CD4-positive, alpha-beta memory T cell (primary cell): ENCODE data around the gene ATP13A1. TPM values are rescaled to one million over a fixed set of nuclear protein-coding genes. Genes with fewer than 3 reads are reported as not detected.

Source experiments
- CTCF ChIA-PET: fragments of 350-600 bp; sonication (Branson Sonifier 250); formaldehyde crosslinking; loops from one replicate; lab custom pipeline; 2021; ENCODE audit warnings: inconsistent platforms; ENCODE audit not compliant: partially characterized antibody; lab: Charles Lee
- POLR2A ChIA-PET: fragments of 350-600 bp; sonication (Branson Sonifier 250); formaldehyde crosslinking; loops from one replicate; lab custom pipeline; 2021; ENCODE audit not compliant: partially characterized antibody; lab: Charles Lee
- DNase-seq, 5 donors: peaks; one replicate each; pipeline versions ENCODE4 v3.0.0 to v3.0.0-alpha.2; 2020 to 2022; ENCODE audit warnings: mixed read lengths in 1 of 5
- H3K27ac ChIP-seq: one replicate; pipeline ENCODE4 v1.7.0; 2013; ENCODE audit warnings: low read depth, low read length
- H3K27me3 ChIP-seq: 2 replicates; pipeline ENCODE4 v1.7.0; 2013; ENCODE audit warnings: mild to moderate bottlenecking, low read length, moderate library complexity; ENCODE audit not compliant: insufficient read depth
- H3K36me3 ChIP-seq: 2 replicates; pipeline ENCODE4 v1.7.0; 2013; ENCODE audit warnings: mild to moderate bottlenecking, low read length, moderate library complexity; ENCODE audit not compliant: insufficient read depth
- H3K4me1 ChIP-seq: 2 replicates; pipeline ENCODE4 v1.7.0; 2013; ENCODE audit warnings: mild to moderate bottlenecking, low read length, moderate library complexity; ENCODE audit not compliant: insufficient read depth
- H3K4me3 ChIP-seq, 2 donors: one replicate each; pipeline ENCODE4 v1.7.0; 2013; ENCODE audit warnings: low read length in 2 of 2, mild to moderate bottlenecking in 1 of 2
- H3K9me3 ChIP-seq, 2 donors: one replicate each; pipeline ENCODE4 v1.7.0; 2013; ENCODE audit warnings: low read length in 2 of 2, control low read depth in 1 of 2; ENCODE audit not compliant: control insufficient read depth in 1 of 2
- H3K27ac Mint-ChIP-seq, 7 donors: one replicate each; pipeline ENCODE4 v1.8.0; 2020 to 2021; ENCODE audit warnings: mixed read lengths in 7 of 7, mild to moderate bottlenecking in 6 of 7, inconsistent platforms in 3 of 7, moderate library complexity in 3 of 7
- H3K27me3 Mint-ChIP-seq, 2 donors: one replicate each; pipeline ENCODE4 v1.8.0; 2020 to 2021; ENCODE audit warnings: mixed read lengths in 2 of 2
- H3K36me3 Mint-ChIP-seq, 2 donors: one replicate each; pipeline ENCODE4 v1.8.0; 2020 to 2021; ENCODE audit warnings: mixed read lengths in 2 of 2, inconsistent platforms in 1 of 2, mild to moderate bottlenecking in 1 of 2
- H3K4me1 Mint-ChIP-seq, 4 donors: one replicate each; pipeline ENCODE4 v1.8.0; 2020 to 2021; ENCODE audit warnings: mixed read lengths in 4 of 4, mild to moderate bottlenecking in 1 of 4
- H3K4me3 Mint-ChIP-seq, 8 donors: one replicate each; pipeline ENCODE4 v1.8.0; 2020 to 2021; ENCODE audit warnings: mixed read lengths in 8 of 8, mild to moderate bottlenecking in 7 of 8, moderate library complexity in 6 of 8, inconsistent platforms in 3 of 8
- H3K9me3 Mint-ChIP-seq, 8 donors: one replicate each; pipeline ENCODE4 v1.8.0; 2020 to 2021; ENCODE audit warnings: mixed read lengths in 8 of 8, mild to moderate bottlenecking in 5 of 8, inconsistent platforms in 3 of 8, moderate library complexity in 1 of 8
- intact Hi-C: fragments of 100-400 bp; cut with micrococcal nuclease; formaldehyde crosslinking; loops from one replicate; pipeline ENCODE4 v1.15.1; 2023
- polyA plus RNA-seq, 2 donors: library from polyadenylated mRNA; unstranded; fragments of 300-500 nt; fragmentation: Illumina TruSeq; gene quantifications; one replicate each; pipeline ENCODE4 v1.2.3, GENCODE V29; 2021
- total RNA-seq, 2 experiments: library from RNA; stranded (reverse); gene quantifications; one replicate each; pipeline ENCODE4 v1.2.3, GENCODE V29; 2021

Gene ATP13A1
- total and polyA plus RNA-seq, 4 experiments from 2014 or later = 21.3 to 139 (median 95.9) TPM

DNA sequence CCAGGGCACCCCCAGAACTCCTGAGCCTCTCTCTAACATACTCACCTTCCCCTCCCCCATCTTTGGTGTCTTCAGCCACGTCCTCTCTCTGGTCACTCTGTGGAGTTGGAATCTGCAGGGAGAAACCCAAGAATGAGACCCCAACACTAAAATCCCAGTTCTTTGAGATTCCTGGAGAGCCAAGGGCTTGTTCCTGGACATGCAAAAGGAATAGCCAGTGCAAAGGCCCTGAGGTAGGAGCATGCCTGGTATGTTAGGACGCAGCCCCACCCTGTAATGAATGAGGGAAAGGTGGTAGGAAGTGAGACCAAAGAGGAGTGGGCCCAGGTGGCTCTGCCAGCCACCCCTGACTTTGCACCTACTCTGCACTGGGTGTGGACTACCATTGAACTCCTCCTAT lies 33.0 kb downstream of the ATP13A1 start:
- Mint-ChIP-seq H3K9me3 (peaks cover 0 to 2% (median 0%) of the 10 kb centered on the region in 8 donors), H3K27me3 (no peaks in the 10 kb centered on the region), H3K36me3 (peaks cover 23 to 56% of the 10 kb centered on the region in 2 donors), H3K27ac (peak overlapping the region in 4 of 7 donors; percentile 37 to 94 (median 50)), H3K4me1 (peaks cover 21 to 43% (median 33%) of the 10 kb centered on the region in 4 donors), H3K4me3 (no peak overlapping the region)
- no peak overlapping the region for H3K4me3 ChIP-seq
- H3K36me3 ChIP-seq = peaks cover 32% of the 10 kb centered on the region
- peaks cover 28% of the 10 kb centered on the region for H3K4me1 ChIP-seq
- POLR2A ChIA-PET = interaction anchor here (1.3 to 6.0 kb wide), 2 partner anchors 30 to 33 kb away, joined by 8 to 75 read pairs; partner anchors contain the start of gene ATP13A1
- peak in 1 of 5 donors; percentile 39 for DNase-seq
- CTCF ChIA-PET = no interaction called here
- H3K27me3 ChIP-seq = no peaks in the 10 kb centered on the region
- intact Hi-C loops = loop anchor here (5.0 kb wide), 1 partner anchor 33 kb away; no protein-coding TSS in a partner anchor
- no peaks in the 10 kb centered on the region for H3K9me3 ChIP-seq
- H3K27ac ChIP-seq = no peak overlapping the region

DNA sequence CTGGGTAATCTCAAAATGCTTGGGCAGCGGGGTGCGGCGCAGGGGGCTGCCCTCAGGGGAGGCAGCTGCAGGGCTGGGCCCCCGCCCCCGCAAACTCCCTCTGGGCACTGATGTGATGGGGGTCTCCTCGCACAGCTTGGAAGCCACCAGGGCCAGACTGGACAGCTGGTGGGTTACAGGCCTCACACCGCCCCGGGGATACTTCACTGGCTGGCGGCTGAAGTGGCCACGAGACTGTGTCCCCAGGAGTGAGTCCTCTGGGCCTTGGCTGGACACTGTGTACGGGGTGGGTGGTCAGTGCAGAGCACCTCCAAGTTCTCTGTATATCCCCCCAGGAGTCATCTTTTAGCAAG lies 33.4 kb downstream of the ATP13A1 start:
- DNase-seq = peak in 1 of 5 donors; percentile 16
- Mint-ChIP-seq H3K36me3 (peaks cover 23 to 54% of the 10 kb centered on the region in 2 donors), H3K27me3 (no peaks in the 10 kb centered on the region), H3K27ac (peak overlapping the region in 3 of 7 donors; percentile 23 to 94 (median 37)), H3K4me3 (peak overlapping the region in 1 of 8 donors; percentile 47), H3K4me1 (peaks cover 21 to 39% (median 32%) of the 10 kb centered on the region in 4 donors), H3K9me3 (peaks cover 0 to 2% (median 0%) of the 10 kb centered on the region in 8 donors)
- Histone ChIP-seq H3K27me3 (no peaks in the 10 kb centered on the region), H3K4me3 (no peak overlapping the region), H3K36me3 (peaks cover 28% of the 10 kb centered on the region), H3K9me3 (no peaks in the 10 kb centered on the region), H3K4me1 (peaks cover 24% of the 10 kb centered on the region), H3K27ac (no peak overlapping the region)
- ChIA-PET POLR2A (interaction anchor here (2.1 to 6.0 kb wide), 2 partner anchors 14 to 30 kb away, joined by 7 to 75 read pairs; partner anchors contain the start of gene GMIP), CTCF (no interaction called here)
- intact Hi-C loops = loop anchor here (5.0 kb wide), 1 partner anchor 33 kb away; no protein-coding TSS in a partner anchor

DNA sequence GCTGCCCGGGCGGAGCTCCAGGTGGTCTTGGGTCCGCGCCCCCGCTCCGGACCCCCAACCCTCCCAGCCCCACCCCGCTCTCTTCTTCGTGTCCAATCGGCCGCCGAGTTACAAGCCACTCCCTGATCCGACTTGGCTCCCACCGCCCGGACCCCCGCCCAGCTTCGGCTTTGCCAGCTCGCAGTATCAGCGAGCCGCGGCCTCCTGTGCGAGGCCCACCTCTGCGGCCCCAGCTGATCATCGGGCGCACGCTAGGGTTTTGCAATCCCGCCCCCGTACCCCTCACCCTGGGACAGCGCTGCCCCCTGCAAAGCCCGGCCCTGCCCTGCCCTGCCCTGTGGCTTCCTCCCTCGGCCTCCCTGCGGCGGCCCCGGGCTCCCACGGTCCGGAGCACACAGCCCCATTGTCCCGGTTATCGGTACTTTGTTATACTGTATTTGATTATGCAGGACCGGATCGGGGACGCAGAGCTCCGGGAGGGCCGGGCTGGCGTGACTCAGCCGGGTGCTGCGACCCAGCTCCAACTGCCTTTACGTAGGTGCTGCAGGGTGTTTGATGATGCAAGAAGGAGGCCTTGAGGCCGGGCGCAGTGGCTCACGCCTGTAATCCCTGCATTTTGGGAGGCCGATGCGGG lies 34.9 kb downstream of the ATP13A1 start:
- H3K4me3 ChIP-seq = no peak overlapping the region
- peaks cover 22% of the 10 kb centered on the region for H3K4me1 ChIP-seq
- Mint-ChIP-seq H3K4me3 (peak overlapping the region; percentile 70 to 87 (median 76)), H3K4me1 (peaks cover 18 to 38% (median 31%) of the 10 kb centered on the region in 4 donors), H3K36me3 (peaks cover 16 to 50% of the 10 kb centered on the region in 2 donors), H3K9me3 (peaks cover 0 to 2% (median 0%) of the 10 kb centered on the region in 8 donors), H3K27ac (peak overlapping the region; percentile 77 to 94 (median 91)), H3K27me3 (no peaks in the 10 kb centered on the region)
- peaks cover 20% of the 10 kb centered on the region for H3K36me3 ChIP-seq
- POLR2A ChIA-PET = interaction anchor here (0.6 to 6.0 kb wide), 24 partner anchors 9 to 263 kb away, joined by 3 to 75 read pairs (median 4); partner anchors contain the start of genes ATP13A1, GMIP, NDUFA13 and PBX4
- intact Hi-C loops = loop anchor here (1.0 kb wide), 2 partner anchors 15 to 35 kb away; partner anchors contain the start of genes ATP13A1 and GMIP
- no peaks in the 10 kb centered on the region for H3K9me3 ChIP-seq
- peak; percentile 22 to 73 (median 35) for DNase-seq
- H3K27me3 ChIP-seq = no peaks in the 10 kb centered on the region
- CTCF ChIA-PET = interaction anchor here (0.7 to 1.9 kb wide), 6 partner anchors 10 to 97 kb away, joined by 3 to 7 read pairs (median 5); no protein-coding TSS in a partner anchor
- H3K27ac ChIP-seq = peak overlapping the region; percentile 80

DNA sequence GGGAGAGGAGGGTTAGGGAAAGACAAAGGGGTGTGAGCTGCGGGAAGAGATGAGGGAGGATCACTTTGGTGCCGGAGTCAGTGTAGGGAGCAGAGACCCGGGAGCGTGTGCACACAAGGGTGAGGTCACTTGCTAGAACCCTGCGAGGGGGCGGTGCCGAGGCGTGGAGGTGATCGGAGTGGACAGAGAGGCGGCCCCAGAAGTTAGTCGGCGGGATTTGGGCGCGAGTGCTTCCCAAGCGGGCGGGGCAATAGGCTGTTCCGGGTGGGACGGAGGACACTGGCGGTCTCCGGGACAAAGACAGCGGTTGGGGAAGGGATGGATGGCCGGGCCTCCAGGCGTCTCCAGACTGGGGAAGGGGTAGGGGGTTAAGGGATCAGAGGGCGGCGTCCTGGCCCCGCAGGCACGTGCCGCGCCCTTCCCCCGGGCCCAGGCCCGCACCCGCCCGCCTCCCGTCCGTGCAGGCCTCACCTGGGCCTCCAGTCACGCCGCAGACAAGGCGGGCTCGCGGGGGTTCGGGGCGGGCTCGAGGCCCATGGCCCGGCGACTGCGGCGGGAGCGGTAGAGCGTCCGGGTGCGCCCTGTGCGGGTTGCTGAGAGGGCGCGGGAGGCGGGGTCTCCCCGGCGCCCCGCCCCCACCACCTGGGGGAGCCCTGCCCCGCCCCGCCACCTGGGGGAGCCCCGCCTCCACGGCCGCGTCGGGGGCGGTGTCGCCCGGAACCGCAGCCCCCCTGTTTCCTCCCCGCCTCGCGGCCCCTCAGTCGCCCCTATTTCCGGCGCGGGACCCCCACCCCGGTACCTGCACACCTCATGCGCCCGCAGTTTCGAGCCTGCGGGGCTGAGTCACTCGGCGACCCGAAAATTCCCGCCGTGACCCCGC lies 35.6 kb downstream of the ATP13A1 start, which contains the start of gene LPAR2:
LPAR2 (minus strand) TSS at position 600 of the 880 bp plus-strand sequence. CDS start 945 bp downstream, outside the sequence.
- Mint-ChIP-seq H3K36me3 (peaks cover 14 to 46% of the 10 kb centered on the region in 2 donors), H3K27ac (peak within 1 kb of the TSS; percentile 92 to 98 (median 95)), H3K27me3 (no peaks in the 10 kb centered on the region), H3K4me3 (peak within 1 kb of the TSS; percentile 92 to 99 (median 93)), H3K9me3 (peaks cover 0 to 2% (median 0%) of the 10 kb centered on the region in 8 donors), H3K4me1 (peaks cover 14 to 36% (median 28%) of the 10 kb centered on the region in 4 donors)
- Histone ChIP-seq H3K4me1 (peaks cover 22% of the 10 kb centered on the region), H3K27ac (peak within 1 kb of the TSS; percentile 80), H3K36me3 (peaks cover 16% of the 10 kb centered on the region), H3K9me3 (no peaks in the 10 kb centered on the region), H3K27me3 (no peaks in the 10 kb centered on the region), H3K4me3 (peak within 1 kb of the TSS; percentile 68 to 73)
- POLR2A ChIA-PET = interaction anchor here (0.6 to 6.0 kb wide), 37 partner anchors 9 to 1054 kb away, joined by 3 to 75 read pairs (median 4); partner anchors contain the start of genes ATP13A1, GMIP, NDUFA13 and PBX4
- DNase-seq = peak; percentile 80 to 87 (median 84)
- intact Hi-C loops = loop anchor here (1.0 kb wide), 3 partner anchors 10 to 35 kb away; partner anchors contain the start of genes ATP13A1, GMIP and PBX4
- CTCF ChIA-PET = interaction anchor here (0.7 to 1.9 kb wide), 6 partner anchors 10 to 96 kb away, joined by 3 to 7 read pairs (median 4); no protein-coding TSS in a partner anchor

DNA sequence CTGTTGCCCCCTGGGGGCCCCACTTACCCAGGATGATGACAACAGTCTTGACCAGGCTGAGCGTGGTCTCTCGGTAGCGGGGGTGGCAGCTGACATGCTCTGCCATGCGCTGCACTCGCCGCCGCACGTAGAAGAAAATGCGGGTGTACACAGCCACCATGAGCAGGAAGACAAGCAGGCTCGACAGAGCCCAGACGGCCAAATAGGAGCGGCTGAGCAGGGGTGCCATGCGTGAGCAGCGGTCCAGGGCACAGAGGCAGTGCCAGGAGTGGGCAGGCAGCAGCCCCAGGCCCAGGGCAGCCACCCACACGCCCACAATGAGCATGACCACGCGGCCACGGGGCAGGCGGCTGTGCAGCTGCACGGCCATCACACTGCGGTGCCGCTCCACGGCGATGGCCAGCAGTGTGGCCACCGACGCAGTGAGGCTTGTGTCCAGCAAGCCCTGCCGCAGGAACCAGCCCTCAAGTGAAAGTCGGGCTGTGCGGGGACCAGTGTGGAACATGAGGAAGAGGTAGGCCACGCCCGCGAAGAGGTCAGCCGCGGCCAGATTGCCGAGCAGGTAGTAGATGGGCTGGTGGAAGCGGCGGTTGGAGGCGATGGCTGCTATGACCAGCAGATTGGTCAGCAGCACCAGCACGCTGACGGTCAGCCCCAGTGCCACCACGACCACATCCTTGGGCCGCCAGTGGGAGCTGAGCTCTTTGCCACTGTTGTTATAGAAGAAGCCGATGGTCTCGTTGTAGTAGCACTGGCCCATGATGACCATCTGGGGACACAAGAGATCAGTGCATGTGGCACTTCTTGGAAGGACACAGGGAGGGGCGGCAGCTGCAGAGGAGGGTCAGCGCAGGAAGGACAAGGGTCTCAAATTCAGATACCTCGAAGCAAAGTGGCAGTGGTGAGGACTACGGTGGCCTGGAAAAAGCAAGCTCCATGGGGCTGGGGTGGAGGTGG lies 36.7 kb downstream of the ATP13A1 start:
- H3K36me3 Mint-ChIP-seq = peaks cover 10 to 42% of the 10 kb centered on the region in 2 donors
- Histone ChIP-seq H3K9me3 (no peaks in the 10 kb centered on the region), H3K4me3 (peak overlapping the region; percentile 68 to 73), H3K27me3 (no peaks in the 10 kb centered on the region), H3K4me1 (peaks cover 22% of the 10 kb centered on the region), H3K27ac (peak overlapping the region; percentile 80), H3K36me3 (peaks cover 9% of the 10 kb centered on the region)
- ChIA-PET POLR2A (interaction anchor here (0.6 to 6.0 kb wide), 22 partner anchors 8 to 1055 kb away, joined by 3 to 75 read pairs (median 4); partner anchors contain the start of genes GMIP, PBX4, ZNF101 and ZNF253), CTCF (interaction anchor here (0.7 to 1.2 kb wide), 2 partner anchors 18 to 71 kb away, joined by 3 read pairs; no protein-coding TSS in a partner anchor)
- peaks cover 16 to 36% (median 28%) of the 10 kb centered on the region in 4 donors for H3K4me1 Mint-ChIP-seq
- intact Hi-C loops = loop anchor here (1.0 kb wide), 1 partner anchor 8 kb away; the partner anchor contains the start of gene PBX4
- H3K27ac Mint-ChIP-seq = peak overlapping the region; percentile 89 to 98 (median 95)
- H3K27me3 Mint-ChIP-seq = no peaks in the 10 kb centered on the region
- peaks cover 0 to 2% (median 0%) of the 10 kb centered on the region in 8 donors for H3K9me3 Mint-ChIP-seq
- peak overlapping the region; percentile 92 to 99 (median 93) for H3K4me3 Mint-ChIP-seq
- peak in 1 of 5 donors; percentile 38 for DNase-seq
